Trophoblast cell (in vitro differentiated cells and primary cell): Measurements from ENCODE around the gene PARP6.

ENCODE experiments used
- DNase-seq, 2 donors: peaks; one replicate each; pipeline ENCODE4 v3.0.0-alpha.2; 2016
- H2AFZ ChIP-seq: 2 replicates; pipeline ENCODE4 v1.6.1; 2013; ENCODE audit warnings: low read length, moderate library complexity, mild to moderate bottlenecking; ENCODE audit not compliant: insufficient read depth, poor library complexity
- H2AK5ac ChIP-seq: 2 replicates; pipeline ENCODE4 v1.6.1; 2013; ENCODE audit warnings: mild to moderate bottlenecking, low read length
- H2BK120ac ChIP-seq: 2 replicates; pipeline ENCODE4 v1.6.1; 2013; ENCODE audit warnings: low read length, mild to moderate bottlenecking, moderate library complexity; ENCODE audit not compliant: insufficient read depth, poor library complexity
- H2BK12ac ChIP-seq: 2 replicates; pipeline ENCODE4 v1.6.1; 2013; ENCODE audit warnings: mild to moderate bottlenecking, low read length, moderate library complexity
- H2BK5ac ChIP-seq: 2 replicates; pipeline ENCODE4 v1.6.1; 2013; ENCODE audit warnings: low read length, low read depth, moderate library complexity, mild to moderate bottlenecking; ENCODE audit not compliant: poor library complexity
- H3K14ac ChIP-seq: 2 replicates; pipeline ENCODE4 v1.6.1; 2013; ENCODE audit warnings: mild to moderate bottlenecking, low read length
- H3K18ac ChIP-seq: 2 replicates; pipeline ENCODE4 v1.6.1; 2013; ENCODE audit warnings: mild to moderate bottlenecking, low read length
- H3K23ac ChIP-seq: 2 replicates; pipeline ENCODE4 v1.6.1; 2013; ENCODE audit warnings: low read length
- H3K27ac ChIP-seq: 2 replicates; pipeline ENCODE4 v1.5.1; 2013; ENCODE audit warnings: low read depth, mild to moderate bottlenecking, inconsistent platforms, low read length, moderate library complexity
- H3K27me3 ChIP-seq: 2 replicates; pipeline ENCODE4 v1.6.1; 2013; ENCODE audit warnings: inconsistent platforms, mild to moderate bottlenecking, low read length, moderate library complexity; ENCODE audit not compliant: insufficient read depth
- H3K36me3 ChIP-seq, 2 experiments: 1 replicate in 1 of 2; 2 replicates in 1 of 2; pipeline ENCODE4 v1.6.1; 2013; ENCODE audit warnings: low read length in 2 of 2, mild to moderate bottlenecking in 2 of 2, moderate library complexity in 1 of 2; ENCODE audit not compliant: insufficient read depth in 2 of 2, control insufficient read depth in 1 of 2
- H3K4ac ChIP-seq: 2 replicates; pipeline ENCODE4 v1.6.1; 2013; ENCODE audit warnings: low read depth, mild to moderate bottlenecking, low read length, moderate library complexity
- H3K4me1 ChIP-seq, 2 experiments: 1 replicate in 1 of 2; 2 replicates in 1 of 2; pipeline ENCODE4 v1.6.1; 2013; ENCODE audit warnings: low read length in 2 of 2, mild to moderate bottlenecking in 2 of 2, moderate library complexity in 1 of 2; ENCODE audit not compliant: insufficient read depth in 2 of 2, control insufficient read depth in 1 of 2
- H3K4me2 ChIP-seq: 2 replicates; pipeline ENCODE4 v1.6.1; 2013; ENCODE audit warnings: inconsistent platforms, mild to moderate bottlenecking, low read length, moderate library complexity
- H3K4me3 ChIP-seq: 2 replicates; pipeline ENCODE4 v1.5.1; 2013; ENCODE audit warnings: mild to moderate bottlenecking, low read depth, low read length, inconsistent platforms
- H3K79me1 ChIP-seq: one replicate; pipeline ENCODE4 v1.6.1; 2013; ENCODE audit warnings: low read length
- H3K79me2 ChIP-seq: 2 replicates; pipeline ENCODE4 v1.6.1; 2013; ENCODE audit warnings: low read length, mild to moderate bottlenecking; ENCODE audit not compliant: control insufficient read depth, insufficient read depth, poor library complexity
- H3K9ac ChIP-seq: 2 replicates; pipeline ENCODE4 v1.6.1; 2013; ENCODE audit warnings: mild to moderate bottlenecking, low read length
- H3K9me3 ChIP-seq: 2 replicates; pipeline ENCODE4 v1.6.1; 2013; ENCODE audit warnings: low read depth, mild to moderate bottlenecking, control low read depth, inconsistent platforms, low read length; ENCODE audit not compliant: insufficient read depth
- H4K12ac ChIP-seq: 2 replicates; pipeline ENCODE4 v1.6.1; 2013; ENCODE audit warnings: low read depth, mild to moderate bottlenecking, low read length, moderate library complexity
- H4K8ac ChIP-seq: 2 replicates; pipeline ENCODE4 v1.6.1; 2013; ENCODE audit warnings: low read depth, mild to moderate bottlenecking, low read length, moderate library complexity
- H4K91ac ChIP-seq: one replicate; pipeline ENCODE4 v1.6.1; 2013; ENCODE audit warnings: low read depth, mild to moderate bottlenecking, low read length, moderate library complexity
- WGBS: extraction: QIAGEN DNeasy Blood & Tissue Kit; methylation state at CpG from one replicate; pipeline ENCODE4 v1.1.7; 2013; ENCODE audit warnings: missing lambda C conversion rate; ENCODE audit not compliant: insufficient read length, insufficient coverage; ENCODE audit errors: extremely low coverage; 5-methylcytosine and 5-hydroxymethylcytosine counted together

PARP6 gene

DNA sequence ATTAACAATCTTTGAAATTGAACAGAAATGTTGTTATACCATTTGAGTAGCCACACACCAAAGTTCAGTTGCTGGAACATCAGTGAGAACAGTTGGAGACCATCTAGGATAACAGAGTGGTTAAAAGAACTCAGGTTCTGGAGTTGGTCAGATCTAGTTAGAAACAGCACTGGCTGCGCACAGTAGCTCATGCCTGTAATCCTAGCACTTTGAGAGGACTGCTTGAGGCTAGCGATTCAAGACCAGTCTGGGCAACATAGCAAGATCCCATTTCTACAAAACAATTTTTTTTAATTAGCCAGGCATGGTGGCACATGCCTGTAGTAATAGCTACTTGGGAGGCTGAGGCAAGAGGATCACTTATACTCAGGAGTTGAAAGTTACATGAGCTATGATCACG is 33.8 kb downstream of the PARP6 start:
- Histone ChIP-seq H3K79me2 (no peaks in the 10 kb centered on the region), H3K23ac (no peak overlapping the region), H2AK5ac (no peak overlapping the region), H3K27ac (no peak overlapping the region), H4K12ac (no peak overlapping the region), H3K4me2 (no peak overlapping the region), H3K4me1 (peaks cover 8 to 10% of the 10 kb centered on the region in 2 experiments), H4K91ac (no peak overlapping the region), H3K18ac (no peak overlapping the region), H3K9ac (no peak overlapping the region), H3K4ac (no peak overlapping the region), H2AFZ (no peak overlapping the region), H3K79me1 (peaks cover 11% of the 10 kb centered on the region), H2BK12ac (no peak overlapping the region), H3K4me3 (no peak overlapping the region), H2BK5ac (no peak overlapping the region), H3K27me3 (no peaks in the 10 kb centered on the region), H3K36me3 (peaks cover 7 to 18% of the 10 kb centered on the region in 2 experiments), H4K8ac (no peak overlapping the region), H2BK120ac (no peak overlapping the region), H3K14ac (no peak overlapping the region), H3K9me3 (no peaks in the 10 kb centered on the region)
- WGBS = no CpG with 5 or more reads among the region's 3 CpGs
- DNase-seq = peak in 1 of 2 donors; percentile 2

DNA sequence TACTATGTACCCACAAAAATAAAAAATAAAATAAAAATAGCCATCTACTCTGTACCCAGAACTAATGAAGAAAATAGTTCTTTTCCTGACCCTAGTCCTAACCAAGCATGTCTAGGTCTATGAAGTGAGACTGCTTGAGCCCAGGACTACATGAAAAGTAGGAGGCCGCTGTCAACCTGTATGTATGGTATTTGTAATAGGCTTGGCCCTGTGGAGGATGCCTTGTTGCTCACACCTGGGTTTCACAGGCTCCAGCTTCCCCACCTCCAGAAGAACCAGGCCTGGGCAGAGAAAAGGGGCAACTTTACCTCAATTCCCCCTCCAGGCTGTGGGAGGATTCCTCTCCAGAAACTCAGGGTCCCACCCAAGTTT is 34.5 kb downstream of the PARP6 start:
- Histone ChIP-seq H3K23ac (no peak overlapping the region), H3K9me3 (no peaks in the 10 kb centered on the region), H3K4me1 (peaks cover 8 to 10% of the 10 kb centered on the region in 2 experiments), H2BK12ac (peak overlapping the region; percentile 93), H3K79me2 (no peaks in the 10 kb centered on the region), H3K4ac (no peak overlapping the region), H2AFZ (no peak overlapping the region), H4K12ac (no peak overlapping the region), H4K91ac (peak overlapping the region; percentile 93), H3K14ac (peak overlapping the region; percentile 28), H3K18ac (peak overlapping the region; percentile 23), H4K8ac (peak overlapping the region; percentile 6), H2AK5ac (peak overlapping the region; percentile 2), H2BK5ac (peak overlapping the region; percentile 36), H2BK120ac (peak overlapping the region; percentile 71), H3K27me3 (no peaks in the 10 kb centered on the region), H3K27ac (no peak overlapping the region), H3K4me3 (no peak overlapping the region), H3K36me3 (peaks cover 7 to 14% of the 10 kb centered on the region in 2 experiments), H3K9ac (no peak overlapping the region), H3K79me1 (peaks cover 11% of the 10 kb centered on the region), H3K4me2 (no peak overlapping the region)
- no CpG with 5 or more reads among the region's 1 CpG for WGBS
- DNase-seq = peak in 1 of 2 donors; percentile 20

DNA sequence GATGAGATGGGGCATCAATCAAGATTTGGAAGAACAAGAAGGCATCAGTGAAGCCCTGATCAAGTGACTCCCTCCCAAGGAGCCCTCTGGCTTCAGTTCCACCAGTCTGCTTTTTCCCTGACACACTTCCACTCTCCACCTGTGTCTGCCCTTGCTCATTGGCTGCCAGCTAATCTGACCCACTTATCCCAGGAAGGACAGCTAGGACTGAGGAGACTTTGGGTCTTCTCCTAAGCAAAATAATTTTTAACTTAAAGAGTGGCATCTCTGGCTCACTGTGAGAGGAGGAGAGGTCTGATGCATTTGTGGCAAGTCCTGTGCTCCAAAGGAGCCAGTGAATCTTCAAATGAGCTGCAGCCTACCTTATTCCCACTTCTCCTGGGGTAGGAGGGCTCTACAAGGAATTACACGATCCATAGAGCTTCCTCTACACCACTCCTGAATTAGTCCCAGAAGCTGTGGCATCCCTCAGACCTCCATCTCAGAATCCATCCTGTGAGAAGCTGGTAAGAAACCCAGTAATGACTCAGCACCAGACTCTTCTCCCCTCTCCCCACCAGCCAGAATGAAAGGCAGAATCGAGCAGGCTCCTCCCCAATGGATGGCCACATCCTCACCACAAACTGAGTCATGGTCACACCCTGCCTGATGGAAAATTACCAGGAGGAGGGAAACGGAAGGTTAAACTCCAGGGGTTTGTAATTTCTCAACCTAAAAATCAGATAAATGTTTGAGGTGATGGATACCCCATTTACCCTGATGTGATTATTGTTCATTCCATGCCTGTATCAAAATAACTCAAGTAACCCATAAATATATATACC is 35.1 kb downstream of the PARP6 start:
- peak overlapping the region; percentile 49 for H3K4me2 ChIP-seq
- no peaks in the 10 kb centered on the region for H3K27me3 ChIP-seq
- H3K18ac ChIP-seq = no peak overlapping the region
- H3K4me1 ChIP-seq = peaks cover 8 to 12% of the 10 kb centered on the region in 2 experiments
- peak overlapping the region; percentile 86 for H4K91ac ChIP-seq
- peak overlapping the region; percentile 35 for H2BK5ac ChIP-seq
- peak overlapping the region; percentile 74 for H2BK12ac ChIP-seq
- peak overlapping the region; percentile 53 for H2AK5ac ChIP-seq
- no peaks in the 10 kb centered on the region for H3K79me2 ChIP-seq
- DNase-seq = peak; percentile 75 to 81
- H3K9ac ChIP-seq = no peak overlapping the region
- no peaks in the 10 kb centered on the region for H3K9me3 ChIP-seq
- peak overlapping the region; percentile 56 for H4K8ac ChIP-seq
- H2BK120ac ChIP-seq = peak overlapping the region; percentile 77
- H3K4ac ChIP-seq = peak overlapping the region; percentile 44
- H3K4me3 ChIP-seq = no peak overlapping the region
- H3K79me1 ChIP-seq = peaks cover 11% of the 10 kb centered on the region
- H3K27ac ChIP-seq = peak overlapping the region; percentile 70
- peaks cover 7 to 14% of the 10 kb centered on the region in 2 experiments for H3K36me3 ChIP-seq
- H3K14ac ChIP-seq = peak overlapping the region; percentile 23
- H4K12ac ChIP-seq = peak overlapping the region; percentile 46
- no peak overlapping the region for H2AFZ ChIP-seq
- no CpG with 5 or more reads among the region's 3 CpGs for WGBS
- H3K23ac ChIP-seq = no peak overlapping the region

DNA sequence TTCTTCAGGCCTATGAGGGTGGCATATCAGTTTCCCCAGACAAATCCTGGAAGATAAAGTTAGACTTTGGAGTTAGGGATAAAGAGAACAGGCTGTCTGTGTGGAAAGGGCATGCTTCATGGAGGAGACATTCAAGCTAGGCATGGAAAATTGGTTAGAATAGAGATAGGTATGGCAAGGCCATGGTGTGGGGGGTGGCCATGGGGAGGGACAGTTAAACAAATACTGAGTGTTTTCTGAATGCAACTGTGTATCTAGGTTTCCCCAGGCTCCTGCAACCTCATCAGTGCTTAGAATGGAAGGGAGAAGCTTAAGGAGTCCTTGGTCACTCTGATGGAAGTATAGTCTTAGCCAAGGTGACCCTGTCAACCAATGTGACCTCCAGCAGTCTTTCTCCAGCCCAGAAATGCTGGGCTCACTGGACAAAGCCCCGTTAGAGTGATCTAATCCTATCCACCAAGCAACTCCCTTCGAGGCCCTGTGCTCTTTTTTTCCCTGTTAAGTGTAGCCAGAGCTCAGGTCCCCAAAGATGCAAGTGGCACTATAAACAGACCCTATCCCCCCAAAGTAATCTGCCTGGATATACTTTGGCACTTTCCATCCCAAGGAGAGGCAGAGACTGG is 35.9 kb downstream of the PARP6 start:
- Histone ChIP-seq H2BK5ac (no peak overlapping the region), H3K27me3 (no peaks in the 10 kb centered on the region), H2AK5ac (peak overlapping the region; percentile 13), H3K36me3 (peaks cover 5 to 7% of the 10 kb centered on the region in 2 experiments), H3K4ac (no peak overlapping the region), H3K14ac (no peak overlapping the region), H3K9ac (no peak overlapping the region), H2BK120ac (peak overlapping the region; percentile 21), H3K4me2 (no peak overlapping the region), H2BK12ac (peak overlapping the region; percentile 74), H2AFZ (no peak overlapping the region), H3K27ac (no peak overlapping the region), H4K12ac (no peak overlapping the region), H3K9me3 (no peaks in the 10 kb centered on the region), H3K79me2 (peaks cover 2% of the 10 kb centered on the region), H3K18ac (no peak overlapping the region), H4K8ac (peak overlapping the region; percentile 56), H3K4me3 (no peak overlapping the region), H4K91ac (peak overlapping the region; percentile 86), H3K23ac (no peak overlapping the region), H3K4me1 (peaks cover 11 to 12% of the 10 kb centered on the region in 2 experiments), H3K79me1 (peaks cover 15% of the 10 kb centered on the region)
- WGBS = no CpG with 5 or more reads among the region's 2 CpGs
- DNase-seq = no peak
